Ovary (tissue), 9 donors: ENCODE results near the gene SMCO4. TPM values are rescaled to one million over a fixed set of nuclear protein-coding genes. Genes with fewer than 3 reads are reported as not detected.

Experiments
- DNase-seq, 5 donors: peaks; one replicate each; pipeline ENCODE4 v3.0.0-alpha.2; 2019 to 2020
- H3K27ac ChIP-seq, 2 donors: fragments of 200-600 bp; one replicate each; pipeline versions ENCODE4 v1.5.1 to v1.8.0; 2019 to 2022
- H3K27me3 ChIP-seq: fragments of 200-600 bp; one replicate; pipeline ENCODE4 v1.8.0; 2022
- H3K36me3 ChIP-seq: fragments of 200-600 bp; sonication (generic); one replicate; pipeline ENCODE4 v1.5.1; 2019
- H3K4me1 ChIP-seq: one replicate; pipeline ENCODE4 v1.8.1; 2013; ENCODE audit warnings: mild to moderate bottlenecking, moderate library complexity; ENCODE audit not compliant: insufficient read depth
- H3K4me3 ChIP-seq: fragments of 200-600 bp; sonication (generic); one replicate; pipeline ENCODE4 v1.5.1; 2017
- H3K9me3 ChIP-seq, 2 donors: fragments of 200-600 bp in 1 of 2; sonication (generic) in 1 of 2; one replicate each; pipeline versions ENCODE4 v1.5.1 to v1.8.1; 2013 to 2019; ENCODE audit warnings: mild to moderate bottlenecking in 1 of 2, moderate library complexity in 1 of 2
- EP300 ChIP-seq: sonication (generic); formaldehyde crosslinking; IDR thresholded peaks from one replicate; pipeline ENCODE4 v1.6.1; 2017; ENCODE audit warnings: antibody characterized with exemption
- POLR2A ChIP-seq: fragments of 450-650 bp; IDR thresholded peaks from one replicate; pipeline ENCODE4 v1.6.1; 2017; ENCODE audit warnings: antibody characterized with exemption, mild to moderate bottlenecking, moderate library complexity
- WGBS, 3 donors: extraction: QIAGEN DNeasy Blood & Tissue Kit in 1 of 3; methylation state at CpG; one replicate each; pipeline versions ENCODE4 v1.1.5 to v1.1.7; 2013 to 2017; 5-methylcytosine and 5-hydroxymethylcytosine counted together
- intact Hi-C, 4 donors: fragments of 100-400 bp; cut with DNase I; formaldehyde crosslinking; loops; one replicate each; pipeline versions ENCODE4 v1.11.0 to v1.15.1; 2022 to 2023
- polyA plus RNA-seq, 2 donors: library from polyadenylated mRNA; stranded (reverse); fragments of 200-250 nt in 1 of 2; fragments of 350-450 nt in 1 of 2; fragmentation: Illumina TruSeq in 1 of 2; extraction: RNeasy Lipid Tissue Mini Kit (QIAGEN cat#74804) in 1 of 2; gene quantifications; one replicate each; pipeline ENCODE4 v1.2.3, GENCODE V29; 2013 to 2014
- total RNA-seq, 7 donors: library from RNA; depleted of rRNA in 2 of 7; stranded (reverse); fragments of >200 nt in 2 of 7; fragmentation: NEBNext Ultra II Directional in 3 of 7; extraction: Animal tissue kit (Norgen Biotek cat#: 25700) in 3 of 7; gene quantifications; one replicate each; pipeline versions ENCODE4 v1.1.0 to v1.2.4, GENCODE V29; 2016 to 2023
- TF ChIP-seq, protein P1 (sequence below), 3 donors: fragments of 450-650 bp in 2 of 3; fragments of 200-600 bp in 1 of 3; IDR thresholded peaks; one replicate each; pipeline versions ENCODE4 v1.5.1 to v1.8.0; 2016 to 2022; ENCODE audit warnings: antibody characterized with exemption in 3 of 3, mild to moderate bottlenecking in 1 of 3
- donor health status: DM: no; HTN: no; CAD: no; lungs with moderate emphysema.
- donor health status: DM: no; HTN: no; CAD: no.
- donor health status: Bipolar disorder and iron deficiency.
- donor health status: DM: yes; HTN: yes; CAD: no.
- donor health status: DM: no; HTN: no; CAD: no.
- donor health status: DM: yes; HTN: yes; CAD: no.

The SMCO4 gene
- total and polyA plus RNA-seq, 9 donors: 10.8 to 52.7 (median 20.2) TPM

DNA sequence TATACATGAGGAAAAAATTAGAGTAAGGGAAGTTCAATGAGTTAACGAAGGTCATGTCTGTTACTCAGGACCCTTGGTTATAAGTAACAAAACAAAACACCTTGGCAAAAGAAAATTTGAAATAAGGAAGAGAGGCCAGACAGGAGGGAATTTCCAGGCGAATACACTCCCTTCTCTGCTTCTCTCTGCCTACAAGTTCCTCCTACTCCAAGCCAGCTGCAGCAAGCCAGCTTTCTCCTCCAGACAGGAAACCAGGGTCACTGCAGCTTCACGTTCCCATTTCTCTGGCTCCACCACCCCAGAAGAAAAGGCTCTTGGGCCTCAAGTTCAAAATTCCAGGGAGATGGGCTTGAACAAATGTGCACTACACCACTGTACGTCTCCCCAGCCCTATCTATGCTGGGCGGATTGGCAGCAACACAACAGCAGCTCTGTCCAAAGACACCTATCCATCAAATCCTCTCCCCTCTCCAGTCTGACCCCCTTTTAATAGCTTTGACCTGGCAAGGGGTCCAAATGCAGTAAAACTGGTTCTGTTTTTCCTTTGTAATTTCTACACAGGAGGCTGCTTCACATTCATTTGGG lies 27.7 kb downstream of the SMCO4 start:
- H3K4me1 ChIP-seq: no peaks in the 10 kb centered on the region
- H3K4me3 ChIP-seq: no peak overlapping the region
- H3K27ac ChIP-seq: no peak overlapping the region
- H3K27me3 ChIP-seq: no peaks in the 10 kb centered on the region
- H3K9me3 ChIP-seq: no peaks in the 10 kb centered on the region
- intact Hi-C loops: no loop called here
- H3K36me3 ChIP-seq: no peaks in the 10 kb centered on the region
- 60 to 74% (median 63%) methylated on average over 5 of the region's 5 CpGs for WGBS, 3 donors
- TF ChIP-seq, protein P1, sequence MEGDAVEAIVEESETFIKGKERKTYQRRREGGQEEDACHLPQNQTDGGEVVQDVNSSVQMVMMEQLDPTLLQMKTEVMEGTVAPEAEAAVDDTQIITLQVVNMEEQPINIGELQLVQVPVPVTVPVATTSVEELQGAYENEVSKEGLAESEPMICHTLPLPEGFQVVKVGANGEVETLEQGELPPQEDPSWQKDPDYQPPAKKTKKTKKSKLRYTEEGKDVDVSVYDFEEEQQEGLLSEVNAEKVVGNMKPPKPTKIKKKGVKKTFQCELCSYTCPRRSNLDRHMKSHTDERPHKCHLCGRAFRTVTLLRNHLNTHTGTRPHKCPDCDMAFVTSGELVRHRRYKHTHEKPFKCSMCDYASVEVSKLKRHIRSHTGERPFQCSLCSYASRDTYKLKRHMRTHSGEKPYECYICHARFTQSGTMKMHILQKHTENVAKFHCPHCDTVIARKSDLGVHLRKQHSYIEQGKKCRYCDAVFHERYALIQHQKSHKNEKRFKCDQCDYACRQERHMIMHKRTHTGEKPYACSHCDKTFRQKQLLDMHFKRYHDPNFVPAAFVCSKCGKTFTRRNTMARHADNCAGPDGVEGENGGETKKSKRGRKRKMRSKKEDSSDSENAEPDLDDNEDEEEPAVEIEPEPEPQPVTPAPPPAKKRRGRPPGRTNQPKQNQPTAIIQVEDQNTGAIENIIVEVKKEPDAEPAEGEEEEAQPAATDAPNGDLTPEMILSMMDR (IDR thresholded peaks at IDR 0.05): no peak
- TF ChIP-seq POLR2A: no peak
- TF ChIP-seq EP300: no peak
- no peak for DNase-seq

DNA sequence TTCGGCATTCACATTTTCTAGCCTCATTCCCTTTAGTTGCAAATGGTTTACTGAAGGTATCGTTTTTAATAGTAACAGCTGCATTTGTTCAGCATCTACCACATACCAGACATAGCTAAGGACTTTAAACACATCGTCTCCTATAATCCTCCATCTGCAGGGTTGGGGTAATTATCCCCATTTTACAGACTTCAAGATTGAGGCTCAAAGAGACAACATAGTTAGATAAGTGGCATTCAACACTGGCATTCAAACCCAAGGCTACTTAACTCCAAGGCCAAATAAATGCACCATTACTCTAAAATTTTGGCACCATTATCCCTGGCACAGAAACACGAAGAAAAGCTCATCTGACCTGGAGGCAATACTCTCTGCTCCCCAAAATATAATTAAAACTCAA lies 28.5 kb downstream of the SMCO4 start:
- WGBS, 3 donors: 46 to 50% (median 50%) methylated on average over 4 of the region's 4 CpGs
- no peak for DNase-seq
- no peak overlapping the region for H3K27ac ChIP-seq
- no peaks in the 10 kb centered on the region for H3K4me1 ChIP-seq
- no peaks in the 10 kb centered on the region for H3K36me3 ChIP-seq
- H3K27me3 ChIP-seq: no peaks in the 10 kb centered on the region
- H3K4me3 ChIP-seq: no peak overlapping the region
- intact Hi-C loops: no loop called here
- TF ChIP-seq, protein P1 (IDR thresholded peaks at IDR 0.05): no peak
- TF ChIP-seq POLR2A (no peak), EP300 (no peak)
- H3K9me3 ChIP-seq: no peaks in the 10 kb centered on the region

DNA sequence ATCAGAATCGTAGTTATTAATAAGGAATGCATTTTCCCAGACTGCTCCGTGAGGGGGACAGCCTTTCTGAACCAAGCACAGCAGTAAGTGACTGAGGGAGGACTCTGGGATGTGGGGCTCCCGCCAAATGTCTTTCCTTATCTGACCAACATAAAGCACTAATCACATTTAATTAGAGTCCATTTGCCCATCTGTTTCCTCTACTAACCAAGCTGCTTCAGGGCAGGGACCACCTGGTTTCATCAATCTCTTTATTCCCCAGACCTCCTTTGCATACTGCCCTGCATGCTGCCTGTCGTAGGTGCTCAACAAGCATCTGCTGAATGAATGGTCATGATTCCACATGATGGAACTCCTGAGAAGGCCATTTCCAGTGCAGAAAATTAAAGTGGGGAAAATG lies 29.4 kb downstream of the SMCO4 start:
- intact Hi-C loops: no loop called here
- TF ChIP-seq, protein P1 (IDR thresholded peaks at IDR 0.05): no peak
- TF ChIP-seq POLR2A (no peak), EP300 (no peak)
- WGBS, 3 donors: 68 to 90% (median 88%) methylated on average over 4 of the region's 4 CpGs
- Histone ChIP-seq H3K9me3 (no peaks in the 10 kb centered on the region), H3K27ac (no peak overlapping the region), H3K36me3 (no peaks in the 10 kb centered on the region), H3K4me1 (no peaks in the 10 kb centered on the region), H3K4me3 (no peak overlapping the region), H3K27me3 (no peaks in the 10 kb centered on the region)
- no peak for DNase-seq

DNA sequence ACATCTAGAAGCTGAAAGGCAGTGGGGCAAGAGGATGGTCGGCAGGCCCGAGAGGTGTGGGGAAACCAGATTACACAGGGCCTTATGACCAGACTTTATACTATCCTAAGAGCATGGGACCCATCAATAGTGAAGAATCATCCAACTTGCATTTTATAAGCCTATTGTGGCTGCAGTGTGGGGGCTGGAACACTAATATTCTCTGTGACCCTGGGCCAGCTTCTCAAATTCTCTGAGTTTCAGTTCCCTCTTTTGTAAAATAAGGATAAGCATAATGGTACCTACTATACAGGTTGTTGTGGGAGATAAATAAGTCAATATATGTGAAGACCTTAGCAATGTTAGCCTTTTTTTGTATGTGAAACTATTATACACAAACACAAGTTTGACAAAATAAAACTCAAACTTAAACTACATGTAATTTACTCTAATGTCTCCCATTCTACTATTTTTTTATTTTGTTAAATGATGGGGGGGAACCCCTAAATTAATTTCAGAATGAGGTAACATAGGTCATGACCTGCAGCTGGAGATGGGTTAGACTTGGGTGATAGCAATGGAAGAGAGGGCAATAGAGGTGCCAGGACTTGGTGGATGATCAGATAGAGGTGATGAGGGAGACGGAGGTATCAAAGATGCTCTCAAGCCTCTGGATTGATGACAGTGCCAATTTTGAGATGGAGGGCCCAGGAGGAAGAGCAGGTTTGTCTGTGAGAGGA lies 30.1 kb downstream of the SMCO4 start:
- no peak for TF ChIP-seq EP300
- TF ChIP-seq, protein P1 (IDR thresholded peaks at IDR 0.05): no peak
- TF ChIP-seq POLR2A: no peak
- no peaks in the 10 kb centered on the region for H3K27me3 ChIP-seq
- no peaks in the 10 kb centered on the region for H3K9me3 ChIP-seq
- WGBS, 3 donors: 95 to 99% (median 96%) methylated on average over 3 of the region's 3 CpGs
- no peak for DNase-seq
- intact Hi-C loops: no loop called here
- H3K4me1 ChIP-seq: no peaks in the 10 kb centered on the region
- H3K36me3 ChIP-seq: no peaks in the 10 kb centered on the region
- no peak overlapping the region for H3K4me3 ChIP-seq
- H3K27ac ChIP-seq: no peak overlapping the region
